ENCODE measurements around the gene CDCP2.

The CDCP2 gene

GRCh38 chr1:54152696-54153095 lies at the start of gene CDCP2:
TSS of gene CDCP2 (minus strand) at chr1:54153000. CDS start at chr1:54152922, 78 bp downstream.
- Mint-ChIP-seq H3K9me3 (no peaks in the 10 kb centered on the region), H3K4me3 (no peak within 1 kb of the TSS)

GRCh38 chr1:54200519-54200997 lies 47.8 kb upstream of the CDCP2 start:
- Mint-ChIP-seq H3K9me3 (no peaks in the 10 kb centered on the region), H3K4me3 (peak overlapping the region; percentile 92), H3K36me3 (peaks cover 41% of the 10 kb centered on the region), H3K4me1 (peaks cover 30% of the 10 kb centered on the region), H3K27ac (peak overlapping the region; percentile 92)
- peak; percentile 20 for ATAC-seq
- no peak for DNase-seq (ENCODE audit: low spot score in 2 of 2)

More at GRCh38 chr1:54152696-54153095, at the start of gene CDCP2:
- H3K27ac Mint-ChIP-seq: no peak within 1 kb of the TSS
- H3K4me1 Mint-ChIP-seq: peaks cover 7% of the 10 kb centered on the region
- ATAC-seq (no peak), DNase-seq (ENCODE audit: low spot score in 2 of 2) (no peak)
- no peaks in the 10 kb centered on the region for H3K36me3 Mint-ChIP-seq

DNA sequence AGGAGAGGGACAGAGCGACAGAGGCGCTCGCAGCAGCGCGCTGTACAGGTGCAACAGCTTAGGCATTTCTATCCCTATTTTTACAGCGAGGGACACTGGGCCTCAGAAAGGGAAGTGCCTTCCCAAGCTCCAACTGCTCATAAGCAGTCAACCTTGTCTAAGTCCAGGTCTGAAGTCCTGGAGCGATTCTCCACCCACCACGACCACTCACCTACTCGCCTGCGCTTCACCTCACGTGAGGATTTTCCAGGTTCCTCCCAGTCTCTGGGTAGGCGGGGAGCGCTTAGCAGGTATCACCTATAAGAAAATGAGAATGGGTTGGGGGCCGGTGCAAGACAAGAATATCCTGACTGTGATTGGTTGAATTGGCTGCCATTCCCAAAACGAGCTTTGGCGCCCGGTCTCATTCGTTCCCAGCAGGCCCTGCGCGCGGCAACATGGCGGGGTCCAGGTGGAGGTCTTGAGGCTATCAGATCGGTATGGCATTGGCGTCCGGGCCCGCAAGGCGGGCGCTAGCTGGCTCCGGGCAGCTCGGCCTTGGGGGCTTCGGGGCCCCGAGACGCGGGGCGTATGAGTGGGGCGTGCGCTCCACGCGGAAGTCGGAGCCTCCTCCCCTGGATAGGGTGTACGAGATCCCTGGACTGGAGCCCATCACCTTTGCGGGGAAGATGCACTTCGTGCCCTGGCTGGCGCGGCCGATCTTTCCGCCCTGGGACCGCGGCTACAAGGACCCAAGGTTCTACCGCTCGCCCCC lies 47.1 kb upstream of the CDCP2 start, which contains the start of the genes CYB5RL and MRPL37:
TSS of gene CYB5RL (minus strand) at position 266 of the 754 bp plus-strand sequence. CDS start 4,414 bp downstream, outside the sequence.
TSS of gene MRPL37 (plus strand) at position 403 of the 754 bp plus-strand sequence. CDS start at position 480, 77 bp downstream.
- DNase-seq (ENCODE audit: low spot score in 2 of 2) (peak; percentile 72 to 95), ATAC-seq (peak; percentile 95)
- Mint-ChIP-seq H3K4me3 (peak within 1 kb of the TSS; percentile 92), H3K4me1 (peaks cover 30% of the 10 kb centered on the region), H3K36me3 (peaks cover 39% of the 10 kb centered on the region), H3K27ac (peak within 1 kb of the TSS; percentile 92), H3K9me3 (no peaks in the 10 kb centered on the region)

DNA sequence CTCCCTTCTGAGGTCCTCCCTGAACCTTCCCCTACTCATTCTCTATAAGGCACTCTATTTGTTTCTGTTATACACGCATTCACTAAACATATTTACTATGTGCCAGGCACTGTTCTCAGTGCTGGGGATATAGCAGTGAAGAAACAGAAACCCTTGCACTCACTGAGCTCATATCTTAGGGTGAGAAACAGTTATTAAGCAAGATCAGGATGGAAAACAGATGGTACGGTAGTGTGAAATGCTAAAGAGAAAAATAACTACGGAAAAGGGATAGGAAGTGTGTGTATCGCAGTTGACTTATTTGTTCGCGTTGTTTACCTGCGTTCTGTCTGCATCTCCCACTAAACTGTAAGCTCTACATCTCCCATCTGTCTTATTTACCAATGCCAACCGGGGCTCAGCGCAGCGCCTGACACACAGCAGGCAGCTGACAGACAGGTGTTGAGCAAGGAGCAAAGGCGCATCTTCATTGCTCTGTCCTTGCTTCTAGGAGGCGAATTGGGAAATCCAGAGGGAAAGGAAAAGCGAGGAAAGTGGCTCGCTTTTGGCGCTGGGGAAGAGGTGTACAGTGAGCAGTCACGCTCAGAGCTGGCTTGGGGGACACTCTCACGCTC lies 46.5 kb upstream of the CDCP2 start:
- H3K9me3 Mint-ChIP-seq: no peaks in the 10 kb centered on the region
- no peak for DNase-seq (ENCODE audit: low spot score in 2 of 2)

DNA sequence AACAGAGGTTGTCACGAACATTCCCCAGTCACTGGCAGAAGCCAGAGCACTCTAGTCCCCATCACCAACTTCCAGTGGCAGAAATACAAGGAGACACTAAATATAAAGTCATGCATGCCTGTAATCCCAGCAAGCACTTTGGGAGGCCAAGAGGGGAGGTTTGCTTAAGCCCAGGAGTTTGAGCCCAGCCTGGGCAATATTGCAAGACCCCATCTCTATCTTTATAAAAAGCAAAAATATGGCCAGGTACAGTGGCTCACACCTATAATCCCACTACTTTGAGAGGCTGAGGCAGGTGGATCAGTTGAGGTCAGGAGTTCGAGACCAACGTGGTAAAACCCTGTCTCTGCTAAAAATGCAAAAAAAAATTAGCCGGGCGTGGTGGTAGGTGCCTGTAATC lies 40.7 kb upstream of the CDCP2 start:
- Mint-ChIP-seq H3K27ac (no peak overlapping the region), H3K4me1 (no peaks in the 10 kb centered on the region), H3K9me3 (no peaks in the 10 kb centered on the region), H3K36me3 (peaks cover 29% of the 10 kb centered on the region), H3K4me3 (no peak overlapping the region)
- no peak for ATAC-seq
- no peak for DNase-seq (ENCODE audit: low spot score in 2 of 2)

More for the DNA sequence above, 46.5 kb upstream of the CDCP2 start:
- ATAC-seq: peak; percentile 1
- H3K4me1 Mint-ChIP-seq: peaks cover 30% of the 10 kb centered on the region
- H3K27ac Mint-ChIP-seq: peak overlapping the region; percentile 92
- peak overlapping the region; percentile 92 for H3K4me3 Mint-ChIP-seq
- H3K36me3 Mint-ChIP-seq: peaks cover 37% of the 10 kb centered on the region

GRCh38 chr1:54191525-54191924 lies 38.7 kb upstream of the CDCP2 start:
- Mint-ChIP-seq H3K4me3 (no peak overlapping the region), H3K27ac (no peak overlapping the region), H3K4me1 (no peaks in the 10 kb centered on the region), H3K36me3 (peaks cover 29% of the 10 kb centered on the region), H3K9me3 (no peaks in the 10 kb centered on the region)
- DNase-seq (ENCODE audit: low spot score in 2 of 2) (no peak), ATAC-seq (no peak)

GRCh38 chr1:54190526-54190925 lies 37.7 kb upstream of the CDCP2 start:
- H3K36me3 Mint-ChIP-seq: peaks cover 29% of the 10 kb centered on the region
- DNase-seq (ENCODE audit: low spot score in 2 of 2) (no peak), ATAC-seq (no peak)
- H3K27ac Mint-ChIP-seq: no peak overlapping the region
- no peak overlapping the region for H3K4me3 Mint-ChIP-seq
- no peaks in the 10 kb centered on the region for H3K4me1 Mint-ChIP-seq
- no peaks in the 10 kb centered on the region for H3K9me3 Mint-ChIP-seq

GRCh38 chr1:54188291-54188690 lies 35.5 kb upstream of the CDCP2 start:
- H3K4me3 Mint-ChIP-seq: no peak overlapping the region
- ATAC-seq: no peak
- no peaks in the 10 kb centered on the region for H3K4me1 Mint-ChIP-seq
- peaks cover 15% of the 10 kb centered on the region for H3K36me3 Mint-ChIP-seq
- no peak for DNase-seq (ENCODE audit: low spot score in 2 of 2)
- no peaks in the 10 kb centered on the region for H3K9me3 Mint-ChIP-seq
- no peak overlapping the region for H3K27ac Mint-ChIP-seq

- H3K36me3 Mint-ChIP-seq: peaks cover 6% of the 10 kb centered on the region
- no peaks in the 10 kb centered on the region for H3K4me1 Mint-ChIP-seq
- no peak overlapping the region for H3K27ac Mint-ChIP-seq
- no peaks in the 10 kb centered on the region for H3K9me3 Mint-ChIP-seq
- no peak overlapping the region for H3K4me3 Mint-ChIP-seq
- ATAC-seq: no peak
- DNase-seq (ENCODE audit: low spot score in 2 of 2): no peak
Measured at GRCh38 chr1:54186056-54186455, 33.3 kb upstream of the CDCP2 start.

GRCh38 chr1:54180701-54181360 lies 28.0 kb upstream of the CDCP2 start:
- no peaks in the 10 kb centered on the region for H3K4me1 Mint-ChIP-seq
- DNase-seq (ENCODE audit: low spot score in 2 of 2) (no peak), ATAC-seq (no peak)
- no peaks in the 10 kb centered on the region for H3K36me3 Mint-ChIP-seq
- H3K9me3 Mint-ChIP-seq: no peaks in the 10 kb centered on the region
- no peak overlapping the region for H3K27ac Mint-ChIP-seq
- H3K4me3 Mint-ChIP-seq: no peak overlapping the region

DNA sequence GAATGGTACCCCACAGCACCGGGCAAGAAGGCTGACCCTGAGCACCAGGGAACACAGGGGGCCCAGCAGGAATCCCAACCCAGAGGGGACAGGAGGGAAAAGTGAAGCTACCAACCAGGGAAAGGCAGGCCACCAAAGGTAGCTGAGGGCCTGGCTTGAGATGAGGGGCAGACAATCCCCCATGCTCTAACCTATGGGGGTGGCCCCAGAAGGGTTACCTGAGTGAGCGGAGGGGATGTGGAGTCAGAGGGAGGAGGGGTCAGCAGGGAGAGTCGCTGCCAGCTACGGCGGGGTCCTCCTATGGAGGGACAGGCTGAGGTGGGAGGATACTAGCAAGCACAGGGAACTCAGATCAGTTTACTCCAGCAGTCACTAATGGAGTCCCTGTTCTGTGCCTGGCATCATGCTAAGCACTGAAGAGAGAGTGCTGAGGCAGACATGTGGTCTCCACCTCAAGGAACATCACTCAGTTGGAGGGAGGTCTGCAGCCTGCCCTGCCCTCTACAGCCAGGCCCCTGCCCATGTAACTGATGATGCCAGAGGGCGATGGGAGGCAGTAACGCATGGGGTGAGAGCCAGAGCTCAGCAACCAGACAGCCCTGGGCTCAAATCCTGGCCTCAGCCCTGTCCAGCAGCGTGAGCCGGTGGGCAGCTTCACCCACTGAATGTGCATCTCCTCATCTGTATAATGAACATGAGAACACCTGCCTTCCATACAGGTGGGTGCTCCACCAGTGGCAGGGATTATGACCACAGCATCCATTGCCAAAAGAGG lies 25.7 kb upstream of the CDCP2 start:
- no peaks in the 10 kb centered on the region for H3K4me1 Mint-ChIP-seq
- no peaks in the 10 kb centered on the region for H3K9me3 Mint-ChIP-seq
- ATAC-seq (no peak), DNase-seq (ENCODE audit: low spot score in 2 of 2) (no peak)
- no peak overlapping the region for H3K4me3 Mint-ChIP-seq
- no peaks in the 10 kb centered on the region for H3K36me3 Mint-ChIP-seq
- peak overlapping the region; percentile 29 for H3K27ac Mint-ChIP-seq

GRCh38 chr1:54177726-54178125 lies 24.9 kb upstream of the CDCP2 start:
- ATAC-seq (no peak), DNase-seq (ENCODE audit: low spot score in 2 of 2) (no peak)
- no peaks in the 10 kb centered on the region for H3K4me1 Mint-ChIP-seq
- H3K27ac Mint-ChIP-seq: no peak overlapping the region
- no peaks in the 10 kb centered on the region for H3K36me3 Mint-ChIP-seq
- no peaks in the 10 kb centered on the region for H3K9me3 Mint-ChIP-seq
- H3K4me3 Mint-ChIP-seq: no peak overlapping the region

GRCh38 chr1:54176621-54177327 lies 24.0 kb upstream of the CDCP2 start:
- peak; percentile 4 for ATAC-seq
- no peaks in the 10 kb centered on the region for H3K36me3 Mint-ChIP-seq

DNA sequence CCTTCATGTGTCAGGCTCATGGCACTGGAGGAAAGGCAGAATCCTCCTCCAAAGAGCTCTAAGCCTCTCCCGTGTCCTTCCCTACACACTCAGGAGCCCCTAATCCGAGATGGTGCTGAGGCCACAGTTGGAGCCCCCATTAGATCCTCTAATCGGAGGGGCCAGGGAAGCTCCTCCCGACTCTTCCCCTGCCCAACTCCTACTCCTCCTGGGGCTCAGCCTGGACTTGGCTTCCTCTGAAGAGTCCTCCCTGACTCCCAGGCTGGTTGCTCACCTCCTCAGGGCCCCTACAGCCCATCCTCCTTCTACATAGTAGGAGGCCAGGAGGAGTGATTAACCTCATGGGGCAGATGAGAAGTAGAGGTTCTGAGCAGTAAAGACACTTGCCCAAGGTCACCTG lies 21.3 kb upstream of the CDCP2 start:
- Mint-ChIP-seq H3K4me3 (no peak overlapping the region), H3K36me3 (no peaks in the 10 kb centered on the region), H3K9me3 (no peaks in the 10 kb centered on the region), H3K4me1 (no peaks in the 10 kb centered on the region), H3K27ac (peak overlapping the region; percentile 14)
- DNase-seq (ENCODE audit: low spot score in 2 of 2): no peak
- no peak for ATAC-seq

More at GRCh38 chr1:54176621-54177327, 24.0 kb upstream of the CDCP2 start:
- Mint-ChIP-seq H3K4me1 (no peaks in the 10 kb centered on the region), H3K9me3 (no peaks in the 10 kb centered on the region), H3K27ac (peak overlapping the region; percentile 45), H3K4me3 (no peak overlapping the region)
- DNase-seq (ENCODE audit: low spot score in 2 of 2): no peak
